Type B pancreatic cell (in vitro differentiated cells): ENCODE results near the gene COL2A1. TPM values are rescaled to one million over a fixed set of nuclear protein-coding genes. Genes with fewer than 3 reads are reported as not detected.

Experiments
- DNase-seq: peaks from one replicate; pipeline ENCODE4 v3.0.0; 2021; ENCODE audit warnings: mixed read lengths; ENCODE audit not compliant: unreplicated experiment; ENCODE audit errors: extremely low spot score
- H3K27ac Mint-ChIP-seq: 2 replicates; pipeline ENCODE4 v1.8.0; 2021; ENCODE audit warnings: mild to moderate bottlenecking, mixed read lengths
- H3K27me3 Mint-ChIP-seq: 2 replicates; pipeline ENCODE4 v1.8.0; 2021; ENCODE audit warnings: mixed read lengths
- H3K36me3 Mint-ChIP-seq: 2 replicates; pipeline ENCODE4 v1.8.0; 2021; ENCODE audit warnings: mixed read lengths
- H3K4me1 Mint-ChIP-seq: one replicate; pipeline ENCODE4 v1.8.0; 2021; ENCODE audit warnings: mixed read lengths; ENCODE audit not compliant: unreplicated experiment
- H3K4me3 Mint-ChIP-seq: 2 replicates; pipeline ENCODE4 v1.8.0; 2021; ENCODE audit warnings: mild to moderate bottlenecking, mixed read lengths
- H3K9me3 Mint-ChIP-seq: 2 replicates; pipeline ENCODE4 v1.8.0; 2021; ENCODE audit warnings: mixed read lengths
- CTCF ChIP-seq: fragments of 200-600 bp; sonication (generic); conservative IDR thresholded peaks from 2 replicates; pipeline ENCODE4 v1.5.0; 2021; ENCODE audit warnings: antibody characterized with exemption, mild to moderate bottlenecking
- total RNA-seq: library from RNA; stranded (reverse); gene quantifications from 2 replicates; pipeline ENCODE4 v1.2.1, GENCODE V29; 2021; ENCODE audit warnings: low replicate concordance

Gene COL2A1
- total RNA-seq, 1 donor from 2014 or later, result 227 TPM

GRCh38 chr12:48034835-48035805 lies 30.8 kb upstream of the COL2A1 start:
- no peak for TF ChIP-seq CTCF
- Mint-ChIP-seq H3K9me3 (peaks cover 7% of the 10 kb centered on the region), H3K4me3 (no peak overlapping the region), H3K4me1 (peaks cover 27% of the 10 kb centered on the region), H3K27me3 (no peaks in the 10 kb centered on the region), H3K36me3 (no peaks in the 10 kb centered on the region), H3K27ac (no peak overlapping the region)
- no peak for DNase-seq

- Mint-ChIP-seq H3K27ac (no peak overlapping the region), H3K9me3 (peaks cover 7% of the 10 kb centered on the region), H3K4me3 (no peak overlapping the region), H3K36me3 (no peaks in the 10 kb centered on the region), H3K27me3 (no peaks in the 10 kb centered on the region), H3K4me1 (peaks cover 42% of the 10 kb centered on the region)
- TF ChIP-seq CTCF, result no peak
- DNase-seq, result no peak
Measured at GRCh38 chr12:48033451-48033850, 29.2 kb upstream of the COL2A1 start.

GRCh38 chr12:48032597-48032996 lies 28.3 kb upstream of the COL2A1 start:
- Mint-ChIP-seq H3K4me3 (no peak overlapping the region), H3K4me1 (peaks cover 44% of the 10 kb centered on the region), H3K9me3 (peaks cover under 1% of the 10 kb centered on the region), H3K27ac (no peak overlapping the region), H3K27me3 (no peaks in the 10 kb centered on the region), H3K36me3 (no peaks in the 10 kb centered on the region)
- no peak for TF ChIP-seq CTCF
- no peak for DNase-seq

GRCh38 chr12:48031135-48031960 lies 27.1 kb upstream of the COL2A1 start:
- Mint-ChIP-seq H3K27ac (peak overlapping the region; percentile 9), H3K36me3 (no peaks in the 10 kb centered on the region), H3K4me1 (peaks cover 44% of the 10 kb centered on the region), H3K9me3 (no peaks in the 10 kb centered on the region), H3K4me3 (no peak overlapping the region), H3K27me3 (no peaks in the 10 kb centered on the region)
- no peak for DNase-seq
- no peak for TF ChIP-seq CTCF

- Mint-ChIP-seq H3K9me3 (no peaks in the 10 kb centered on the region), H3K4me3 (peak overlapping the region; percentile 45), H3K27ac (peak overlapping the region; percentile 72), H3K27me3 (no peaks in the 10 kb centered on the region), H3K36me3 (no peaks in the 10 kb centered on the region), H3K4me1 (peaks cover 37% of the 10 kb centered on the region)
- DNase-seq, result no peak
- no peak for TF ChIP-seq CTCF
Measured at GRCh38 chr12:48030173-48030650, 25.9 kb upstream of the COL2A1 start.
